ENCODE measurements around the gene UGT1A1.

The UGT1A1 gene

GRCh38 chr2:233758849-233759248, 1.2 kb upstream of the UGT1A1 start:
- H3K4me3 ChIP-seq (ENCODE audit: low read depth, low read length) = no peak overlapping the region
- TF ChIP-seq, protein P1, sequence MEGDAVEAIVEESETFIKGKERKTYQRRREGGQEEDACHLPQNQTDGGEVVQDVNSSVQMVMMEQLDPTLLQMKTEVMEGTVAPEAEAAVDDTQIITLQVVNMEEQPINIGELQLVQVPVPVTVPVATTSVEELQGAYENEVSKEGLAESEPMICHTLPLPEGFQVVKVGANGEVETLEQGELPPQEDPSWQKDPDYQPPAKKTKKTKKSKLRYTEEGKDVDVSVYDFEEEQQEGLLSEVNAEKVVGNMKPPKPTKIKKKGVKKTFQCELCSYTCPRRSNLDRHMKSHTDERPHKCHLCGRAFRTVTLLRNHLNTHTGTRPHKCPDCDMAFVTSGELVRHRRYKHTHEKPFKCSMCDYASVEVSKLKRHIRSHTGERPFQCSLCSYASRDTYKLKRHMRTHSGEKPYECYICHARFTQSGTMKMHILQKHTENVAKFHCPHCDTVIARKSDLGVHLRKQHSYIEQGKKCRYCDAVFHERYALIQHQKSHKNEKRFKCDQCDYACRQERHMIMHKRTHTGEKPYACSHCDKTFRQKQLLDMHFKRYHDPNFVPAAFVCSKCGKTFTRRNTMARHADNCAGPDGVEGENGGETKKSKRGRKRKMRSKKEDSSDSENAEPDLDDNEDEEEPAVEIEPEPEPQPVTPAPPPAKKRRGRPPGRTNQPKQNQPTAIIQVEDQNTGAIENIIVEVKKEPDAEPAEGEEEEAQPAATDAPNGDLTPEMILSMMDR (IDR thresholded peaks at IDR 0.05; ENCODE audit: low read depth, low read length, missing control alignments) = no peak
- DNase-seq (ENCODE audit: low read depth) = no peak
- in situ Hi-C loops (cut with HindIII; ENCODE audit: low sequenced_read_pairs) = no loop called here

- no peak for DNase-seq (ENCODE audit: low read depth)
- TF ChIP-seq, protein P1 (IDR thresholded peaks at IDR 0.05; ENCODE audit: low read depth, low read length, missing control alignments) = no peak
- in situ Hi-C loops (cut with HindIII; ENCODE audit: low sequenced_read_pairs) = no loop called here
- H3K4me3 ChIP-seq (ENCODE audit: low read depth, low read length) = no peak overlapping the region
These were observed 1.1 kb downstream of the UGT1A1 start for GRCh38 chr2:233761040-233761769.

- DNase-seq (ENCODE audit: low read depth) = no peak
- no peak overlapping the region for H3K4me3 ChIP-seq (ENCODE audit: low read depth, low read length)
- TF ChIP-seq, protein P1 (IDR thresholded peaks at IDR 0.05; ENCODE audit: low read depth, low read length, missing control alignments) = no peak
- in situ Hi-C loops (cut with HindIII; ENCODE audit: low sequenced_read_pairs) = no loop called here
These were observed 4.2 kb downstream of the UGT1A1 start for GRCh38 chr2:233764264-233764663.

DNA sequence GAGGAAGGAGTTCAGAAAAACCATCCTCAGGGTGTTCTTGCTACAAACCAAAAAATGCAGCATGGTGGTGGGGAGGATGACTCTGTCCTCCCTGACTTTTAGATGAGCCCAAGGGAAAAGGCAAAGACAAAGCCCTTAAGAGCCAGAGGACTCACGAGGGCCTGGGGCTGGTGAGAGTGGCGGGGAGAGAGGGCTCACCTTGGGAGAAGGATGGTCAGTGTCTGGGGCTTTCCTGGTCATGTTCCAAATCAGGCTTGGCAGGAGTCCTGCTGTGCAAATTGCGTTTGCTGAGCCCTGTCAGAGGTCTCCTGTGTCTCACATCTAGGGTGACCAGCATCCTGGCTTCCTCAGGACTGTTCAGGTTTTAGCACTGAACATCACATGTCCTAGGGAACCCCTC, 4.7 kb downstream of the UGT1A1 start:
- in situ Hi-C loops (cut with HindIII; ENCODE audit: low sequenced_read_pairs) = no loop called here
- TF ChIP-seq, protein P1 (IDR thresholded peaks at IDR 0.05; ENCODE audit: low read depth, low read length, missing control alignments) = no peak
- no peak for DNase-seq (ENCODE audit: low read depth)
- H3K4me3 ChIP-seq (ENCODE audit: low read depth, low read length) = no peak overlapping the region

GRCh38 chr2:233766416-233766815, 6.3 kb downstream of the UGT1A1 start:
- TF ChIP-seq, protein P1 (IDR thresholded peaks at IDR 0.05; ENCODE audit: low read depth, low read length, missing control alignments) = no peak
- in situ Hi-C loops (cut with HindIII; ENCODE audit: low sequenced_read_pairs) = no loop called here
- H3K4me3 ChIP-seq (ENCODE audit: low read depth, low read length) = no peak overlapping the region
- no peak for DNase-seq (ENCODE audit: low read depth)

DNA sequence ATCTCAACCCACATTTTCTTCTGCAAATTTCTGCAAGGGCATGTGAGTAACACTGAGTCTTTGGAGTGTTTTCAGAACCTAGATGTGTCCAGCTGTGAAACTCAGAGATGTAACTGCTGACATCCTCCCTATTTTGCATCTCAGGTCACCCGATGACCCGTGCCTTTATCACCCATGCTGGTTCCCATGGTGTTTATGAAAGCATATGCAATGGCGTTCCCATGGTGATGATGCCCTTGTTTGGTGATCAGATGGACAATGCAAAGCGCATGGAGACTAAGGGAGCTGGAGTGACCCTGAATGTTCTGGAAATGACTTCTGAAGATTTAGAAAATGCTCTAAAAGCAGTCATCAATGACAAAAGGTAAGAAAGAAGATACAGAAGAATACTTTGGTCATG, 8.0 kb downstream of the UGT1A1 start:
- TF ChIP-seq, protein P1 (IDR thresholded peaks at IDR 0.05; ENCODE audit: low read depth, low read length, missing control alignments) = no peak
- in situ Hi-C loops (cut with HindIII; ENCODE audit: low sequenced_read_pairs) = no loop called here
- no peak overlapping the region for H3K4me3 ChIP-seq (ENCODE audit: low read depth, low read length)
- no peak for DNase-seq (ENCODE audit: low read depth)

Measured in astrocyte of the cerebellum (primary cell).